Measurements from ENCODE around the gene KLRC1. TPM values are rescaled to one million over a fixed set of nuclear protein-coding genes. Genes with fewer than 3 reads are reported as not detected.
"Not testable (repeated sequence)": the region's sequence is repeated elsewhere in the genome, so short reads cannot be mapped to it uniquely, and the experiment has no call there.

The KLRC1 gene
- total and polyA plus RNA-seq, 2 of the 8 experiments (the other 6 are each of a cell fraction or from before 2014, with no cell fraction given), result not detected

- H2BK5ac ChIP-seq (ENCODE audit: low read depth, low read length); H2BK20ac ChIP-seq (ENCODE audit: low read length); H3K4me2 ChIP-seq (ENCODE audit: insufficient read depth in 1 of 2, low read depth in 2 of 2, low read length in 2 of 2); H4K8ac ChIP-seq (ENCODE audit: extremely low read depth, insufficient read depth, low read length); H2BK120ac ChIP-seq (replicated peaks; ENCODE audit: low read depth, low read length); H3K9ac ChIP-seq (replicated peaks in 1 of 4; ENCODE audit: extremely low read depth in 1 of 4, low read depth in 3 of 4, low read length in 3 of 4); H3K23ac ChIP-seq (ENCODE audit: insufficient read length); H3K79me1 ChIP-seq (ENCODE audit: low read depth, low read length); H4K5ac ChIP-seq (ENCODE audit: insufficient read length, low read depth, low read length); H3K18ac ChIP-seq (ENCODE audit: extremely low read depth, low read length); H3K27me3 ChIP-seq (replicated peaks in 1 of 4; ENCODE audit: control insufficient read depth in 3 of 4, extremely low read depth in 1 of 4, insufficient read depth in 3 of 4, low read length in 3 of 4); H2BK12ac ChIP-seq (ENCODE audit: low read depth, low read length); H3K36me3 ChIP-seq (ENCODE audit: control insufficient read depth in 2 of 4, insufficient read depth in 4 of 4, low read length in 3 of 4); POLR2A ChIA-PET (ENCODE audit: partially characterized antibody); H3K23me2 ChIP-seq (ENCODE audit: low read depth, low read length); H4K91ac ChIP-seq (replicated peaks; ENCODE audit: insufficient read length, low read length); H2AK5ac ChIP-seq (ENCODE audit: low read depth, low read length); FAIRE-seq; H3K27ac ChIP-seq (ENCODE audit: low read depth, low read length); H3K56ac ChIP-seq (replicated peaks; ENCODE audit: insufficient read length, low read depth, low read length); H2BK15ac ChIP-seq (ENCODE audit: low read length); DNase-seq (ENCODE audit: low read depth in 1 of 2, low spot score in 2 of 2); H3K4me3 ChIP-seq (ENCODE audit: extremely low read depth in 1 of 4, insufficient read depth in 2 of 4, low read depth in 3 of 4, low read length in 4 of 4); H2AFZ ChIP-seq (ENCODE audit: low read length); CTCF ChIA-PET (ENCODE audit: partially characterized antibody); H3K4me1 ChIP-seq (replicated peaks in 1 of 4; ENCODE audit: control insufficient read depth in 3 of 4, insufficient read depth in 4 of 4, low read length in 3 of 4); H3K9me3 ChIP-seq (ENCODE audit: insufficient read depth in 2 of 2, low read depth in 1 of 2, low read length in 1 of 2); H3K79me2 ChIP-seq (ENCODE audit: control insufficient read depth in 1 of 2, insufficient read depth in 2 of 2, low read length in 2 of 2); H3K14ac ChIP-seq (ENCODE audit: insufficient read length); H3K4ac ChIP-seq (replicated peaks; ENCODE audit: insufficient read length, low read depth, low read length); H4K20me1 ChIP-seq (replicated peaks in 1 of 2; ENCODE audit: control insufficient read depth in 1 of 2, insufficient read depth in 2 of 2, low read length in 2 of 2): not testable (repeated sequence)
- WGBS, 2 experiments (ENCODE audit: extremely low coverage in 1 of 2, insufficient coverage in 1 of 2, insufficient read length in 1 of 2, insufficient replicate concordance in 2 of 2, low coverage in 1 of 2, low lambda C conversion rate in 2 of 2, missing lambda C conversion rate in 1 of 2), result 81% methylated on average over 1 of the region's 1 CpG; no CpG with 5 or more reads in 1 of the 2 experiments
Measured at GRCh38 chr12:10424260-10424899, 28.8 kb downstream of the KLRC1 start.

DNA sequence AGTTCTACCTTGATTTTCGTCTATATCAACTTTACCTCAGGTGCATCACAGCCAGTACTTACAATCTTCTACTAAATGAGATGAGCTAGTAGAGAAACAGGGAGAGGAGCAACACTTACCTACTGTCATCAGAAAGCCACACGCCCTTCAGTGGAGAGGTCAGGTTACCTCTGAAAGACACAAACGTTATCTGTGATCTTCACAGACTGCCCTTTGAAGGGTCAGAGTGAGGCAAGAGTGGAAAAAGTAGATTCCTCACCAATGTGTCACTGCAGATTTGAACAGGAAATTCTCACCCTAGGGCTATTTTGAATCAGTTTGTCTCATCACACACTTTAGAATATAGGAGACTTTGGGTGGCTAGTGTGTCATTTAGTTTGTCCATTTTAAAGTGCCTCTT lies 31.0 kb downstream of the KLRC1 start:
- POLR2A ChIA-PET (ENCODE audit: partially characterized antibody); H2AFZ ChIP-seq (ENCODE audit: low read length); H4K91ac ChIP-seq (replicated peaks; ENCODE audit: insufficient read length, low read length); H3K36me3 ChIP-seq (ENCODE audit: control insufficient read depth in 2 of 4, insufficient read depth in 4 of 4, low read length in 3 of 4); H3K4me2 ChIP-seq (ENCODE audit: insufficient read depth in 1 of 2, low read depth in 2 of 2, low read length in 2 of 2); H2BK5ac ChIP-seq (ENCODE audit: low read depth, low read length); H3K56ac ChIP-seq (replicated peaks; ENCODE audit: insufficient read length, low read depth, low read length); H3K9me3 ChIP-seq (ENCODE audit: insufficient read depth in 2 of 2, low read depth in 1 of 2, low read length in 1 of 2); H3K4me1 ChIP-seq (replicated peaks in 1 of 4; ENCODE audit: control insufficient read depth in 3 of 4, insufficient read depth in 4 of 4, low read length in 3 of 4); H4K8ac ChIP-seq (ENCODE audit: extremely low read depth, insufficient read depth, low read length); H2BK120ac ChIP-seq (replicated peaks; ENCODE audit: low read depth, low read length); H3K4me3 ChIP-seq (ENCODE audit: extremely low read depth in 1 of 4, insufficient read depth in 2 of 4, low read depth in 3 of 4, low read length in 4 of 4); H3K14ac ChIP-seq (ENCODE audit: insufficient read length); H3K27ac ChIP-seq (ENCODE audit: low read depth, low read length); H3K79me2 ChIP-seq (ENCODE audit: control insufficient read depth in 1 of 2, insufficient read depth in 2 of 2, low read length in 2 of 2); H2BK20ac ChIP-seq (ENCODE audit: low read length); CTCF ChIA-PET (ENCODE audit: partially characterized antibody); H2BK12ac ChIP-seq (ENCODE audit: low read depth, low read length); H2AK5ac ChIP-seq (ENCODE audit: low read depth, low read length); H4K5ac ChIP-seq (ENCODE audit: insufficient read length, low read depth, low read length); H3K23ac ChIP-seq (ENCODE audit: insufficient read length); DNase-seq (ENCODE audit: low read depth in 1 of 2, low spot score in 2 of 2); H2BK15ac ChIP-seq (ENCODE audit: low read length); H3K23me2 ChIP-seq (ENCODE audit: low read depth, low read length); H3K18ac ChIP-seq (ENCODE audit: extremely low read depth, low read length); H4K20me1 ChIP-seq (replicated peaks in 1 of 2; ENCODE audit: control insufficient read depth in 1 of 2, insufficient read depth in 2 of 2, low read length in 2 of 2); H3K4ac ChIP-seq (replicated peaks; ENCODE audit: insufficient read length, low read depth, low read length); H3K9ac ChIP-seq (replicated peaks in 1 of 4; ENCODE audit: extremely low read depth in 1 of 4, low read depth in 3 of 4, low read length in 3 of 4); H3K79me1 ChIP-seq (ENCODE audit: low read depth, low read length); H3K27me3 ChIP-seq (replicated peaks in 1 of 4; ENCODE audit: control insufficient read depth in 3 of 4, extremely low read depth in 1 of 4, insufficient read depth in 3 of 4, low read length in 3 of 4): not testable (repeated sequence)
- FAIRE-seq, result peak; percentile 91
- WGBS, 2 experiments (ENCODE audit: extremely low coverage in 1 of 2, insufficient coverage in 1 of 2, insufficient read length in 1 of 2, insufficient replicate concordance in 2 of 2, low coverage in 1 of 2, low lambda C conversion rate in 2 of 2, missing lambda C conversion rate in 1 of 2), result 50% methylated on average over 2 of the region's 3 CpGs; no CpG with 5 or more reads in 1 of the 2 experiments
